Nucleus accumbens (tissue), 56 donors: Measurements from ENCODE around the gene SESN1.

Experiments used
- DNase-seq, 56 donors: peaks; one replicate each; lab custom pipeline; 2025; lab: John Stamatoyannopoulos, UW

SESN1 gene

DNA sequence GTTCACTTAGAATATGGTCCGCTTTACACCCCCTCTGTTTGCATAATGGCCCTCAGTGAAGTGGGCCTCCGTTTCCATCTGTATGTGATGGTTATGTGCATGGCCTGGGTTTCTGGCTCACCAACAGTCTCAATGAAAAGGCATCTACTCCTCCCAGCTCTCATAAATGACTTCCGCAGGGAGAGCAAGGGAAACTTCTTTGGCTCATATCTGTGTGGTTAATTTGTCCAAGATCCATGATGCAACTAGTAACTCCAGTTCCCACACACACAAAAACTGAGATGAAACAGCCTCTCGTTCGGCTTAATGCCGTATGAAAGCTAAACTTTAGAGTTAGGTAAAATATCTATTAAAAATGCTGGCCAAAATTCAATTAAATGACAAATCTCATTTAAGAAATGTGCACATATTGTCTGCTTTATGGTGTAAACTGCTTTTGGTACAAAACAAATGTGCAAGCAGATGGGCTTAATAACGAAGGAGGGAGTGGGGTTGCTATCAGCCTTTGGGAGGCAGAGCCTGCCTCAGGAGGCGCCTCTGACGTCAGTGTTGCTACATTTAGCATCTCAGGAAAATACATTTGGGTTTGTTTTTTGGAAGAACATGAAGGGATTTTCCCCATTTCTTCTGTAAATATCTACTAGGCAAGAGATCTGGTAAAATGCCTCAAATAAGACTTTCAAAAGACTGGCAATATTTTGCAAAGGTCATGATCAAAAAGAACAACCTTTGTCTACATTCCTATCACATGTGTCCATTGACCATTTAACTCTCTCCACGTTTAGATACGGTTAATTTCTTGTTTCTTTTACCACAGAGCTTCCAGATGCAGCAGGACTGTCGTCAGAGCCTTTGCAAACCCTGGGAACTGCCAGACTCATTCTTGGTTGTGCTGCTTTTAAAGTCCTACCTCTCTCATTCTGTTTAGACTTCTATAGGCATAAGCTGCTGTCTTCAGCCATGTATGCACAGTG lies 149.7 kb downstream of the SESN1 start:
- no peak for DNase-seq

DNA sequence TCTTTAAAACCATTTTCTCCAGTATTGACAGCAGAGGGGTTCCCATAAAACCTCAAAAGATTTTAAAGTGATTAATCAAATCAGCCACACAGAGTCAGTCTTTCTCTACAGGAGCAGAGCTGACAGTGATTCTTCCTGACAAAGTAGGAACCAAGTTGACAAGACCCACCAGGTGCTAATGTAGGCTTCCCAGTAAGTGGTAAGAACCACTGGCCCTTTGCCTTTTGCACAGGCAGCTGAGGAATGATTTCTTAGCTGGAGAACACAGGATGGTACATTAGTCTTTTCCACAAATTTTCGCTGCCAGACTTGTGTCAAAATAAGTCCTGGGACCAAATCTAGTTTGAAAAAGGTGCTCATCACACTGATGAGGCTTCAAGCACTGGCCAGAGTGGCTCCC lies 150.6 kb downstream of the SESN1 start:
- no peak for DNase-seq

DNA sequence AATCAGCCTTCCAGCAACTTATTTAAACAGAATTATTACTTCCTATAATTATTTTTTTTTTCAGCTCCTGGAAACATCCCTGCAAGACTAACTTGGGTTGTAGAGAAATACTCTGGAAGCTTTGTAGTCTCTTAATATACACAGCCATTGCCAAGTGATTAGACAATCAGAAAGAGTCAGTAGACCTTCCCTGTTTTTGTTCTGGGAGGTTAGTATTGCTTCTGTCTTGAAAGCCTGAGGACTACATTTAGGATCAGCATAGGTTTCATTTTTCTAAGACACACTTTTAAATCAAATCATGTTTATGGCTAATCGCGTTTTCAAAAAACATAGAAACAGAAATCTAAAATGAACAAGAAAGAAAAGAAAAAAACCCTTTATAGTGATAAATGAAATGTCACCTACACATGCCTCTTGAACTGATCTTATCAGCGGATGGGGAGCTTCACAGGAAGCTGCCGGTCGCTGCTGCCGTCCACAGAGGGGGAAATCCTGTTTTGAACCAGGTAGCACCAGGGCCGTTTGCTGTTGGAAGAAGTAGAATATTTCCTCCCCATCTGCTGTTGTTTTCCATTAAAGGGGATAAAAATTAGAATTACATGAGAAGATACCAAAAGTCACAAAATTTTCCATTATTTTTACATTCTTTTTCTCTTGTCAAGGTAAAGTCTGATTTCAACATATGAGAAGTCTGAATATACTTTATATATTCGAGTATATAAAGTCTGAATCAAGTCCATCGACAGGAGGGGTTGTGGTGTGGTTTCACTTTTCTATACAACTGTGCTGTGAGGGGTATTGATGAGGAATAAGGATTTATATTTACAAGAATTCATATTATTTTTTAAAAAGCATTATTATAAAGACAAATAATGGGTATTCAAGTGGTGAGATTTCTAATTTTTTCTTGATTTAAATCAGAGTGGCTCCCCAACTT lies 151.8 kb downstream of the SESN1 start:
- no peak for DNase-seq

DNA sequence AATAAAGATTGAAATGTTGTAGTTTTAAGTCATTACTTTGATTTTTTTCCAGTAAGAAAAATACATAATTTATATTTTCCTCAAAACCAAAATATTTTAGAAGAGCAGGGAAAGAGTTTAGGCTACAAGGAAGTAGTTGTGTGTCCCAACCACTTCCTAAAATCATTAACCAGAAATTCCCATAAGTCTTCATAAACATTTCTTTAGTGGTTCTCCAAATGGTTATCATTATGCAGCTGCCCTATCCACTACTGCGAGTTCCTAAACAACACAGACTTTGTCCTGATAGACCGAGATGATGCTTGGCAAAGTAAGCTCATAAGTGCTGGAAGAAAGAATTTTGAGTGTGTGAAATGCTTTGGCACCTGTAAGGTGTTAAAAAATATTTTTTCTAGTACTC lies 152.8 kb downstream of the SESN1 start:
- no peak for DNase-seq

DNA sequence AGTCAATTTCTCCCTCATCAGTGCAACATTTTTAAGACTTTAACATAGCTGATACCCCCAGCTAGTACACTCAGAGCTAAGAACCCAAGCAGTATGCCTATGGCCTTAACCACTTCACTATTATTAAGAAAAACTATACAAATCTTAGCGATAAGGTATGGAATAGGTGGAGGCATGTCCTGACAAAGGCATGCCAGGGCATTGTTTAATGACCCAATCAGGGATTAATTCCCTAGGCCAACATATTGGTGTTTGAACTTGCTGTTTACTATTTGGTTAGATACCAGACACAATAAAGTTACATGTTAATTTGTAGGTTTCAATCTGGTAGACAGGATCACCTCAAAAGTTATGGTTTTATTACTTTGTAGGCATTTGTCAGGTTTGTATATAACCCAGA lies 153.4 kb downstream of the SESN1 start:
- no peak for DNase-seq

DNA sequence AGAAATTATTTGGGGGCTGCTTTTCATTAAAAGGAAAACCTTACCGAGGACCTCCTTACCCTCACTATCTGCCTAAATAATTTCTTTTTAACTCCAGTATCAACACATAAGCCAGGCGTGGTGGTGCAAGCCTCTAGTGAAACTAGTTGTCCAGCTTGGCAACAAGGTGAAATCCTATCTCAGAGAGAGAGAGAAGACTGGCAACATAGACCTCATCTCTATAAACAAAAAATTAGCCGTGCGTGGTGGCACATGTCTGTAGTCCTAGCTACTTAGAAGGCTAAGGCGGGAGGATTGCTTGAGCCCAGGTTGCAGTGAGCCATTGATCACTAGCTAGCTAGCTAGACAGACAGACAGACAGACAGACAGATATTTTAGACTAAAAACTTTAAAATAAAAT lies 153.9 kb downstream of the SESN1 start:
- DNase-seq: no peak

DNA sequence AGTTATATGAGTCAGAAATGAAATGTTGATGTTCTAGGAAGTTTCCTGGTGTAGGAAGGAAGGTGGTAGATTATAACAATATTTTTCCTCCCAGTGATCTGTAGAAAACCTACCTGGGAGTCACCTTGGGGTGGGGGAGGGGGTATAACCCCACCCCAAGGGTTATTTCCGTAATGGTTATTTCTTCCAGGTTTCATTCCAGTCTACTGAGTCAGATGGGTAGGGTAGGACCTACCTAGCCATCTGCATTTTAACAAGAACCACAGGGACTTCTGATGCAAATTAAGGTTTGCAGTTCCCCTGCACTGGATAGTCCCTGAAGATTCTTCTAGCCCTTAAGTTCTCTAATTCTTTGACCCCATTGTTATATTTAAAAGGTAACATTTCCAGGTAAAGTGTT lies 157.5 kb downstream of the SESN1 start:
- DNase-seq: no peak
